ENCODE results near the gene CD33.

DNA sequence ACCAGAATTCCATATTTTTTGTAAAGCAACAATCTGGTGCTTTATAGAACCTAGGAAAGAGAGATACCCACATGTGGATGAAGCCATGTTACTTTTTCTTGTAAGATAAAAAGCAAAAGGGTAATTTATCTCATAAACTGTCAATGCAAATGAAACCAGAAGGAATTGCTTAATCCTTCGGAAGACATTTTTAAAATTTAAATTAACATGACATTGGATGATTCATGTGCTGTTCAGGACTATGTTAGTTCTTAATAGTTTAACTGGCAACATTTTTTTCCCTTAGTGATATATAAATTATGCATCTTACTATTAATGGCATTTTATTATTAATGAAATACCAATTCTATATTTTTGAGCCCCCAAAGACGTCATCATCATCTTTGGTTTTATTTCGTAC, 60.8 kb downstream of the CD33 start:
- TF ChIP-seq ZNF274 (IDR thresholded peaks at IDR 0.05; ENCODE audit: low read depth, low read length) (no peak), YY1 (IDR thresholded peaks at IDR 0.05; ENCODE audit: insufficient read depth, insufficient read length) (no peak), SUZ12 (IDR thresholded peaks at IDR 0.05; ENCODE audit: extremely low read depth, insufficient read depth, insufficient read length) (no peak)

Measured in NT2/D1 (cell line).